Stimulated activated CD8-positive, alpha-beta memory T cell treated with anti-CD3 and anti-CD28 coated beads, Interleukin-4, amount 100 ng/mL, for 1 hour (primary cell): ENCODE data around the gene TMEM100.
"Not testable (repeated sequence)": the region's sequence is repeated elsewhere in the genome, so short reads cannot be mapped to it uniquely, and the experiment has no call there.

ENCODE experiments used
- DNase-seq, 2 donors: peaks; one replicate each; pipeline ENCODE4 v3.0.0-alpha.2; 2020; ENCODE audit warnings: low read depth in 2 of 2, low spot score in 1 of 2

The TMEM100 gene

GRCh38 chr17:55690105-55690508, 32.6 kb downstream of the TMEM100 start:
- DNase-seq: no peak

- no peak for DNase-seq
Observed at GRCh38 chr17:55689672-55690071, 33.0 kb downstream of the TMEM100 start.

GRCh38 chr17:55688057-55688456, 34.6 kb downstream of the TMEM100 start:
- DNase-seq: no peak

GRCh38 chr17:55687037-55687436, 35.6 kb downstream of the TMEM100 start:
- no peak for DNase-seq

- DNase-seq: no peak
Observed at GRCh38 chr17:55683550-55684315, 38.9 kb downstream of the TMEM100 start.

GRCh38 chr17:55681342-55681700, 41.3 kb downstream of the TMEM100 start:
- no peak for DNase-seq

- no peak for DNase-seq
Observed at GRCh38 chr17:55680686-55681341, 41.9 kb downstream of the TMEM100 start.

- no peak for DNase-seq
Observed at GRCh38 chr17:55677446-55677845, 45.2 kb downstream of the TMEM100 start.

- DNase-seq: no peak
Observed at GRCh38 chr17:55676274-55676673, 46.4 kb downstream of the TMEM100 start.

GRCh38 chr17:55673743-55674506, 48.7 kb downstream of the TMEM100 start:
- no peak for DNase-seq

- DNase-seq: no peak
Observed at GRCh38 chr17:55672585-55673501, 49.8 kb downstream of the TMEM100 start.

GRCh38 chr17:55672010-55672409, 50.7 kb downstream of the TMEM100 start:
- DNase-seq: not testable (repeated sequence)
